Neural progenitor cell (in vitro differentiated cells): ENCODE results near the gene TMEM131L.

ENCODE experiments used
- EZH2 ChIP-seq: fragments of 200-600 bp; sonication (generic); IDR thresholded peaks from 2 replicates; pipeline ENCODE4 v1.6.1; 2017; ENCODE audit warnings: antibody characterized with exemption, mild to moderate bottlenecking, moderate library complexity
- TF ChIP-seq, protein P1 (sequence below): fragments of 200-600 bp; sonication (generic); IDR thresholded peaks from 2 replicates; pipeline ENCODE4 v1.5.1; 2017; ENCODE audit warnings: antibody characterized with exemption, mild to moderate bottlenecking

DNA sequence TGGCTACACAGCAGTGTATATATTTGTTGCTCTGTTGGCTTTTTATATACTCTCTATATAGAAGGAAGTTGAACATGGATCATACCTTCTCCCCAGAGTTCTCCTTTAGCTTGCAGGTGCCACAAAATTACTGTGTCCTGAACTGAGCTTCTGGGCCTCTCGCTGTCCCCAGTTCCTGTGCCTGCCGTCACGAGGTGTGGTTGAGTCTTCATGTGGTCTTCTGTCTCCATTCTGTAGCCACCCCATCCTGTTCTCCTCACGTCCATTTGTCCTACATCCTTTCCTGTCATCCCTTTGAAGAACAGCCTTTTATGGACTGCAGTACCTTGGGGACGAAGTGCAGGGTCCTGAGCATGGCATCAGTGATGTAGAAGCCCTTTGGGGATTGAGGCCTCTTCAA lies 14.5 kb downstream of the TMEM131L start:
- no peak for TF ChIP-seq EZH2
- TF ChIP-seq, protein P1, sequence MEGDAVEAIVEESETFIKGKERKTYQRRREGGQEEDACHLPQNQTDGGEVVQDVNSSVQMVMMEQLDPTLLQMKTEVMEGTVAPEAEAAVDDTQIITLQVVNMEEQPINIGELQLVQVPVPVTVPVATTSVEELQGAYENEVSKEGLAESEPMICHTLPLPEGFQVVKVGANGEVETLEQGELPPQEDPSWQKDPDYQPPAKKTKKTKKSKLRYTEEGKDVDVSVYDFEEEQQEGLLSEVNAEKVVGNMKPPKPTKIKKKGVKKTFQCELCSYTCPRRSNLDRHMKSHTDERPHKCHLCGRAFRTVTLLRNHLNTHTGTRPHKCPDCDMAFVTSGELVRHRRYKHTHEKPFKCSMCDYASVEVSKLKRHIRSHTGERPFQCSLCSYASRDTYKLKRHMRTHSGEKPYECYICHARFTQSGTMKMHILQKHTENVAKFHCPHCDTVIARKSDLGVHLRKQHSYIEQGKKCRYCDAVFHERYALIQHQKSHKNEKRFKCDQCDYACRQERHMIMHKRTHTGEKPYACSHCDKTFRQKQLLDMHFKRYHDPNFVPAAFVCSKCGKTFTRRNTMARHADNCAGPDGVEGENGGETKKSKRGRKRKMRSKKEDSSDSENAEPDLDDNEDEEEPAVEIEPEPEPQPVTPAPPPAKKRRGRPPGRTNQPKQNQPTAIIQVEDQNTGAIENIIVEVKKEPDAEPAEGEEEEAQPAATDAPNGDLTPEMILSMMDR = no peak
